8988T (cell line): ENCODE results near the gene AGER.
"Not testable (repeated sequence)": the region's sequence is repeated elsewhere in the genome, so short reads cannot be mapped to it uniquely, and the experiment has no call there.

ENCODE experiments used
- DNase-seq: peaks from one replicate; pipeline ENCODE4 v3.0.0; 2011

Gene AGER

GRCh38 chr6:32185681-32186131, 1.7 kb upstream of the AGER start:
- not testable (repeated sequence) for DNase-seq

DNA sequence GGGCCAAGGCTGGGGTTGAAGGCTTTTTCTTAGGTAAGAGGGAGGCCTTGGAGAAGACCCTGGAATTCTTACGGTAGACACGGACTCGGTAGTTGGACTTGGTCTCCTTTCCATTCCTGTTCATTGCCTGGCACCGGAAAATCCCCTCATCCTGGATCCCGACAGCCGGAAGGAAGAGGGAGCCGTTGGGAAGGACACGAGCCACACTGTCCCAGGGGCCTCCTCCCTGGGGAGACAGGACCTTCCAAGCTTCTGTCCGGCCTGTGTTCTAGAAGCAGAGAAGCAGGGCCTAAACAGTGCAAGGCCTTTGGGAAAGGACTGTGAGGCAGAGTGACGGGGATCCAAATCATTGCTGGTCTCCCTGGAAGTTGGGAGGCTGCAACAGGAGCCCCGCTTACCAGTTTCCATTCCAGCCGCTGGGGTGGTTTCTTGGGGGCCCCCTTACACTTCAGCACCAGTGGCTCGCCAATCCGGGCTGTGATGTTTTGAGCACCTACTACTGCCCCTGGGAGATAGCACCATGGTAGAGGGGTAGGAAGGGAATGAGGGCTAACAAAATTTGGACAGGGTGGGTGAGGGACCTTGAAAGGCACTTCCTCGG, 470 bp downstream of the AGER start:
- DNase-seq: no peak

- no peak for DNase-seq
These were observed 1.0 kb downstream of the AGER start for GRCh38 chr6:32183030-32183429.

DNA sequence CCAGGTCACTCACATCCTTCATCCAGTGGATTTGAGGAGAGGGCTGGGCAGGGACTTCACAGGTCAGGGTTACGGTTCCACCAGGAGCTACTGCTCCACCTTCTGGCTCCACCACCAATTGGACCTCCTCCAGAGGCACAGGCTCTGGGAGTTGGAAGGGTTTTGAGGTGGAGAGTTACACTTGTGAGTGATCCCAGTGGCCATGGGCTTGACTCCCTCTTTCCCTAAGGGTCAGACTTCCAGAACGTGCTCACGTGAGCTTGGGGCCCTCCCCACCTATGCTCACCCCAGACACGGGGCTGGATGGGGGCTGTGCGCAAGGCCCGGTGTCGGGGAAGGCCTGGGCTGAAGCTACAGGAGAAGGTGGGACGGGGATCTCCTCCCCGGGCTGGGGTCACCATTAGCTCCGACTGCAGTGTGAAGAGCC, 1.5 kb downstream of the AGER start:
- no peak for DNase-seq

- DNase-seq: no peak
These were observed 2.0 kb downstream of the AGER start for GRCh38 chr6:32181915-32182529.

GRCh38 chr6:32181148-32181702, 2.8 kb downstream of the AGER start:
- no peak for DNase-seq

GRCh38 chr6:32179766-32180405, 4.2 kb downstream of the AGER start:
- no peak for DNase-seq

GRCh38 chr6:32178547-32179440, 5.3 kb downstream of the AGER start:
- no peak for DNase-seq

DNA sequence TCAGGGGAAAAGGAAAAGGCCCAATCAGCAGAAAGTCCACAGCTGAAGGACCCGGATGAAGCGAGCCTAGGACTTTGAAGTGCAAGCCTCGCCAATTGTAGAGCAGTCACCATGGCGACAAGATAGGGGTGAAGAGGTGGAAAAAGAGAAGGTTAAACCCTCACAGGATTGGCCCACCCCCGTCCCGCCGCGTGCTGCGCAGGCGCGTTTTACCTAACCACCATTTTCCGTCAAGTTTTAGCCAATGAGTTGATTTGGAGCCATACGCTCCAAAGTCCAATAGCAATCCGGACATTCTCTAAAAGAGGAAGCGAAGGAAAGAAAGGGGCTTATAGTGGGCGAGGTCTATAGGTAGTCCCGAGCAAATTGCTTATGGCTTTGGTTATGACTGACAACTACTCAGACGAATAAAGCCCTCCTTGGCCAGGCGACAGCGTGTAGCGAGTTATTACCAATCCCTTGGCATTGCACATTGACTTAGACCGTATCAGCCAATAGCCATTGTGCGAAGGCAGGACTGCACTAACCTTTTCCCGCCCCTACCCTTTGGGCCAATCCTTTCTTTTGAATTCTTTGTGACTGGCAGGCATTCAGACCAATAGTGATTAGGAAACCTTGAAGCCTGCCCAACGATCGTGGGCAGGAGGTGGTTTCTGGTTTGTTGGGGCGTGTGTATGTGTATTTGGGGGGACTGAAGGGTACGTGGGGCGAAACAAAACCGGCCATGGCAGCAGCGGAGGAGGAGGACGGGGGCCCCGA, 6.1 kb downstream of the AGER start, which contains the start of gene RNF5:
Gene RNF5, plus strand, starts transcription at position 618 of the 759 bp plus-strand sequence. Its CDS starts 107 bp downstream, at position 725.
- DNase-seq: peak; percentile 92

DNA sequence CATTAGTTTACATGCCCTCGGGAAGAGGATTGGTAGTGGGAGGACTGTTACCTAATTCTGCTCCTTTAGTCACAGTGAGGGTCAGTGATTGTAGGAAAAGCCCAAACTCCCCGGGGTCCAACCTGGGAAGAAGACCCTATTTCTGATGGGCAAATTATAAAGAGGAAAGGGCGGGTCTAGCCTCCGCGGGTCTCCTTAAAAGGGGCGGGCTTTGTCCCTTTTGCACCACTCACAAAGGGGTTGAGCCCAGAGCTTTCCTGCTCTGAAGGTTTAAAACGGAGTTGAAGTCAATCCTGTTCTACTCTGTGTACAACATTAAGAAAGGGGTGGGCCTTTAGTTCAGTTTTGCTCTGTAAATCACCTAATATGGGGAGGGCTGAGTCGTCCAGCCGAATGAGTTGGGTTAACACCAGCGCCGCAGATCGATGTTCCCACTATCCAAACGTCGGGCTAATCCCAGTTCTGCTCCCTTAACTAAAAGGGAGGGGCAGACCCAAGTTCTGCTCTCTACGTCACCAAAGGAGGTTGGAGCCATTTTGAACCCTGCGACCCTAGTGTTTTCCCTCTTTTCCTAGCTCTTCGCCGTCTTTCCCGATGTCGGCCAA, 6.8 kb downstream of the AGER start:
- DNase-seq: no peak

- no peak for DNase-seq
These were observed 7.4 kb downstream of the AGER start for GRCh38 chr6:32176476-32177182.

DNA sequence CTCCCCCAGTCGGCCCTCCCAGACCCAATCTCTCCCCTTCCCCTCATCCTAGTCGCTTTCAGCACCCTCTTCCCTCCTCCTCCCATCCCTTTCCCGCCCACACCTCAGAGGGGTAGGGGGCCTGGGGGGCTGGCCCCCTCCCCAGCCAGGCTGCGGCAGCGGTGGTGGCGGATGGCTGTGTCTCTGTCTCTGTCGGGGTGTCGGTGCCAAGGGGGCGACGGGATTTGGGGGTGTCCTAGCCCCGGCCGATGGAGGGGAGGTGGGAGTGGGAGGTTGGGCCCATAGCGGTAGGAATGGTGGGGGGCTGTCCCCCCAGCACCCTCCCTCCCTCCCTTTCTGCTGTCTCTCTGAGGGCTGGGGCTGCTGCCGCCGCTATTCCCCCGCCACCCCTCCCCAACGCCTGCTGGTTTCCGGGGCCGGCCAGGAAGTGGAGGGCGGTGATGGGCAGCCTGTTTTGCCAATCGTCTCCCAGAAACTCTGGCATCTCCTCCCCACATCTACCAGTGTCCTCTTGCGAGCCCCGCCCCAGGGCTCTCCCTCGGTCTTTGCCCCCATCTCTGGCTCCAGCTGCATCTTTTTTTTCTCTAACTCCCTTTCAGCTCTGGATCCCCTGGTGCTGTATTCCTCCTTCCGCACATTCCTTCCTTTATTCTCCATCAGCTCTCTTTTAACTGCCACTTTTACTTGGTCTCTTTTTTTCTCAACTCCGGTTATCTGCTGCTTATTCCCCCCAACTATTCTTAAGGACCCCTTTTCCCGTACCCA, 8.2 kb downstream of the AGER start, which contains the start of gene AGPAT1:
Gene AGPAT1, minus strand, starts transcription at position 374 of the 765 bp plus-strand sequence. CDS start 4,588 bp downstream, outside the sequence.
- peak; percentile 85 for DNase-seq

DNA sequence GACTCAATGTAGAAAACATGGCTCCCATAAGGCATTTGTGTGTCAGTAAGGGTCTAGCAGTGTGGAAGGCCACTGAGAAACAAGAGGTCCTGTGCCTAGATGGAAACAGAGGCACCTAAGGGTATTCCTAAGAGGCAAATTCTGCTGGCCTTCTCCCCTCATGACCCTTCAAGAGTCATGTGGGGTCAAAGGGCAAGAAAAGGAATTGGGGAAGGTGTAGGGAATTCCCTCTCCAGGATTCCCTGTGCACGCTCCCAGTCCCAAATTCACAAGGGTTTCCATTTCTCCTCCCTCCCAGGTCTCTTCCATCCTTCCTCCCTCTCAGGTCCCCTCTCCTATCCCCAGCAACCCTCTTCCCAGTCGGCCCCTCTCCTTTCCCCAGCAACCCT, 8.7 kb downstream of the AGER start:
- DNase-seq: no peak

DNA sequence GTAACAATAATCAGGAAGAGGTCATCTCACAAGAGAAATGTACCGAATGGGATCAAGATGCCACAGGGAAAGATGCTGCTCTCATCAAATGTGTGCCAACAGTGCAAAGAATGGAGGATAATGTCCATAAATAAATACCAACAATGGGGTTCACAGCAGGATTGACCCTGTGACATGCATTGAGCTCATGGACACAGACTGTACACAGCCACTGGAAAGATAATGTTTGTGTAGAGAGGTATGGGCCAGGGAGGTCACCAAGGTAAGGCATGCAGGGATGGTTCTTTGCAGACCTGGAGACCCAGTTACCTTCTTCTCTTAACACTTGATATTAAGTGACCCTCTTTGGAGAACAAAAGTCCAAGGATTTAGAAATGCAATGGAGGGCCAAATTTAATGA, 9.6 kb downstream of the AGER start:
- no peak for DNase-seq

GRCh38 chr6:32173051-32173727, 10.9 kb downstream of the AGER start:
- no peak for DNase-seq

DNA sequence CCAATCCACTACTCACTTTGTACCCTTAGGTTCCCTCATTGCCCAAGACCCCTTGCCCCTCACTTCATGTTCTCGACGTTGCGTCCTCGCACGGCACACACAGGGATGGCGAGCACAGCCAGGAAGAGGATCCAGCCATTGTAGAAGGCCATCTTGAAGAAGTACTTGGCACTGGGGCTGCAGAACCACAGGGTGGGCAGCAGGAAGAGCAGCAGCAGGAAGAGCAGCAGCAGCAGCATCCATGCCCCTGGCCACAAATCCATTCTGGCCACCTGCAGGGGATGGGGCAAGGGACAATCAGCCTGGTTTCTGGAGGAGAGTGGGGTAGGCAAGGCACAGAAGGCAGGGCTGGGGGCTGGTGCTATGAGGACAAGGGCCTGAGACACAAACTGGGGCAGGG, 12.8 kb downstream of the AGER start:
- no peak for DNase-seq

DNA sequence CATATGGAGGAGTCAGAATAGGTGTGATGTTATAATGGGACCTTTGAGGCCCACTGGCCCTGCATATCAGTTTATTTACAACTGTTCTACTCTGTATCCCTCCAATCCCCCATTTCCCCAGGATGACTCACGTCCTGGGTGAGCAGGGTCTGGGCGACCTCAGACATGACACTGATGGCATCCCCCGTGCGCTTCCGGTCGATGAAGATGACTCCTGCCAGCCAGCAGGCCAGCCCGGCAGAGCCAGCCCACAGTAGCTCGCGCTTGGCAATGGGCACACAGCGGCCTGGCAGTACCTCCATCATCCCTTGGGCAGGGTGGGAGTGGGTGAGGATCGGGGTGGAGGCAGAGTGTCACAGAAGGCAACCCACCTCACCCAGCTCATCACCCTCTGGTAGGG, 13.8 kb downstream of the AGER start:
- DNase-seq: no peak

GRCh38 chr6:32168807-32169591, 15.1 kb downstream of the AGER start:
- DNase-seq: no peak

GRCh38 chr6:32168350-32168749, 15.7 kb downstream of the AGER start:
- DNase-seq: no peak
